SK-N-MC (cell line): ENCODE data around the gene CRHR2.

ENCODE experiments used
- EZH2 ChIP-seq: fragments of 200-600 bp; sonication (generic); IDR thresholded peaks from one replicate; pipeline ENCODE4 v1.6.1; 2017; ENCODE audit warnings: antibody characterized with exemption
- POLR2AphosphoS5 ChIP-seq: IDR thresholded peaks from 2 replicates; pipeline ENCODE4 v1.6.1; 2012; ENCODE audit warnings: mild to moderate bottlenecking, low read depth, low read length, borderline replicate concordance

- TF ChIP-seq POLR2AphosphoS5 (no peak), EZH2 (no peak)
Measured at GRCh38 chr7:30729642-30730041, 47.4 kb upstream of the CRHR2 start.
